GM12878 (cell line): ENCODE measurements around the gene STK17A. TPM values are rescaled to one million over a fixed set of nuclear protein-coding genes. Genes with fewer than 3 reads are reported as not detected.

Experiments
- ATAC-seq: fragments of 200-7000 bp; cut with Tn5 transposase; 3 replicates; pipeline ENCODE4 v1.9.1; 2020; ENCODE audit warnings: mild to moderate bottlenecking, moderate library complexity
- BruUV-seq: library from RNA; stranded (reverse); fragments of 400-500 nt; replicated peaks from 2 replicates; lab custom pipeline; 2021; lab: Mats Ljungman, UMichigan
- CTCF ChIA-PET: fragments of 300-600 bp; sonication (Branson Sonifier 250); formaldehyde crosslinking; extraction: SDS; loops from one replicate; lab custom pipeline; 2021; ENCODE audit warnings: inconsistent platforms; lab: Yijun Ruan, JAX
- POLR2A ChIA-PET: fragments of 350-600 bp; formaldehyde crosslinking; extraction: SDS; loops from one replicate; lab custom pipeline; 2021; ENCODE audit warnings: inconsistent platforms; lab: Charles Lee
- RAD21 ChIA-PET: fragments of 300-600 bp; sonication (Branson Sonifier 250); formaldehyde crosslinking; loops from one replicate; lab custom pipeline; 2023; ENCODE audit warnings: antibody characterized with exemption; ENCODE audit not compliant: unreplicated experiment; lab: Charles Lee
- SMC1A ChIA-PET: fragments of 300-600 bp; sonication (Branson Sonifier 250); formaldehyde crosslinking; loops from one replicate; lab custom pipeline; 2023; ENCODE audit not compliant: unreplicated experiment, uncharacterized antibody; lab: Charles Lee
- DNase-seq: peaks from one replicate; pipeline ENCODE4 v3.0.0-alpha.2; 2011; ENCODE audit warnings: low read depth, low spot score
- FAIRE-seq: peaks from 3 replicates; lab custom pipeline; 2011; peaks lifted over from hg19 to GRCh38; lab: Jason Lieb, UNC
- H2AFZ ChIP-seq: 2 replicates; pipeline ENCODE4 v1.6.0; 2011; ENCODE audit warnings: low read depth, low read length, control low read depth; ENCODE audit not compliant: control insufficient read depth
- H3K27ac ChIP-seq: 2 replicates; pipeline ENCODE4 v1.5.1; 2011; ENCODE audit warnings: control low read depth; ENCODE audit not compliant: control insufficient read depth, insufficient read depth
- H3K27me3 ChIP-seq, 2 experiments: replicated peaks in 1 of 2; 2 replicates each; pipeline versions ENCODE4 v1.6.0 to v1.6.1; 2011; ENCODE audit warnings: low read length in 1 of 2; ENCODE audit not compliant: control insufficient read depth in 2 of 2, insufficient read depth in 2 of 2
- H3K36me3 ChIP-seq, 2 experiments: 2 replicates each; pipeline ENCODE4 v1.5.1; 2011; ENCODE audit warnings: low read length in 1 of 2; ENCODE audit not compliant: control insufficient read depth in 2 of 2, insufficient read depth in 2 of 2
- H3K4me1 ChIP-seq: 2 replicates; pipeline ENCODE4 v1.6.1; 2011; ENCODE audit warnings: mild to moderate bottlenecking, low read length, moderate library complexity, mixed read lengths; ENCODE audit not compliant: control insufficient read depth, insufficient read depth
- H3K4me2 ChIP-seq: 2 replicates; pipeline ENCODE4 v1.6.0; 2011; ENCODE audit warnings: control low read depth; ENCODE audit not compliant: control insufficient read depth, insufficient read depth
- H3K4me3 ChIP-seq: fragments of 200-600 bp; sonication (generic); 2 replicates; pipeline ENCODE4 v1.5.1; 2016
- H3K79me2 ChIP-seq: 2 replicates; pipeline ENCODE4 v1.6.0; 2011; ENCODE audit warnings: low read length; ENCODE audit not compliant: control insufficient read depth, insufficient read depth
- H3K9ac ChIP-seq: 2 replicates; pipeline ENCODE4 v1.8.0; 2011; ENCODE audit warnings: low read length, control low read depth, mixed read lengths; ENCODE audit not compliant: control insufficient read depth, insufficient read depth
- H3K9me3 ChIP-seq: replicated peaks from 3 replicates; pipeline ENCODE4 v1.5.1; 2011; ENCODE audit warnings: mild to moderate bottlenecking, low read length; ENCODE audit not compliant: control insufficient read depth, insufficient read depth
- H4K20me1 ChIP-seq: 2 replicates; pipeline ENCODE4 v1.6.0; 2011; ENCODE audit not compliant: control insufficient read depth, insufficient read depth
- BACH1 ChIP-seq: fragments of 450-650 bp; IDR thresholded peaks from 2 replicates; pipeline ENCODE4 v1.6.1; 2017; ENCODE audit warnings: mild to moderate bottlenecking, borderline replicate concordance
- BMI1 ChIP-seq: fragments of 450-650 bp; IDR thresholded peaks from 2 replicates; pipeline ENCODE4 v1.6.1; 2016; ENCODE audit warnings: mild to moderate bottlenecking, moderate library complexity, borderline replicate concordance
- BRCA1 ChIP-seq: IDR thresholded peaks from 2 replicates; pipeline ENCODE4 v1.6.1; 2011; ENCODE audit warnings: low read depth, low read length, improper control_type of control experiment
- CBX5 ChIP-seq: sonication (generic); IDR thresholded peaks from 2 replicates; pipeline ENCODE4 v1.6.1; 2016; ENCODE audit warnings: low read depth, moderate library complexity, mild to moderate bottlenecking, inconsistent platforms
- ELK1 ChIP-seq: IDR thresholded peaks from 2 replicates; pipeline ENCODE4 v1.6.1; 2012; ENCODE audit warnings: low read depth, low read length, improper control_type of control experiment
- FOS ChIP-seq: IDR thresholded peaks from 3 replicates; pipeline ENCODE4 v1.6.1; 2011; ENCODE audit warnings: borderline replicate concordance; ENCODE audit not compliant: insufficient read length; ENCODE audit errors: extremely low read depth
- HDAC2 ChIP-seq: fragments of 200-600 bp; sonication (generic); IDR thresholded peaks from 2 replicates; pipeline ENCODE4 v1.6.1; 2017
- IKZF1 ChIP-seq: fragments of 450-650 bp; conservative IDR thresholded peaks from 2 replicates; pipeline ENCODE4 v1.6.1; 2017; ENCODE audit warnings: antibody characterized with exemption, mild to moderate bottlenecking
- IRF4 ChIP-seq: IDR thresholded peaks from 2 replicates; pipeline ENCODE4 v1.6.1; 2011; ENCODE audit warnings: low read depth, low read length
- MYB ChIP-seq: fragments of 150-350 bp; IDR thresholded peaks from 2 replicates; pipeline ENCODE4 v1.6.1; 2014; ENCODE audit warnings: mild to moderate bottlenecking, low read depth, low read length, borderline replicate concordance
- PRDM15 ChIP-seq: fragments of 450-650 bp; formaldehyde crosslinking; IDR thresholded peaks from 2 replicates; pipeline ENCODE4 v1.4.0; 2020; ENCODE audit warnings: mild to moderate bottlenecking, moderate library complexity
- SMARCA5 ChIP-seq: fragments of 450-650 bp; IDR thresholded peaks from 2 replicates; pipeline ENCODE4 v1.6.1; 2017; ENCODE audit warnings: mild to moderate bottlenecking
- SP1 ChIP-seq: IDR thresholded peaks from one replicate; pipeline ENCODE4 v1.6.1; 2011; ENCODE audit warnings: low read depth, low read length
- TCF3 ChIP-seq: IDR thresholded peaks from 2 replicates; pipeline ENCODE4 v1.6.1; 2012; ENCODE audit warnings: low read depth, mild to moderate bottlenecking, low read length, borderline replicate concordance; ENCODE audit not compliant: insufficient read depth
- ZNF217 ChIP-seq: fragments of 450-650 bp; IDR thresholded peaks from 2 replicates; pipeline ENCODE4 v1.6.1; 2017; ENCODE audit warnings: antibody characterized with exemption, mild to moderate bottlenecking
- WGBS: methylation state at CpG from one replicate; pipeline ENCODE4 v1.1.6; 2016; ENCODE audit warnings: low lambda C conversion rate; ENCODE audit not compliant: insufficient replicate concordance, insufficient coverage; ENCODE audit errors: missing lambda C conversion rate; 5-methylcytosine and 5-hydroxymethylcytosine counted together
- in situ Hi-C: fragments of 300-500 bp; cut with MboI; formaldehyde crosslinking; loops from 9 replicates; pipeline ENCODE4 v1.14.3; 2018; ENCODE audit warnings: mixed read lengths
- intact Hi-C: fragments of 100-400 bp; cut with micrococcal nuclease; formaldehyde crosslinking; loops from one replicate; pipeline ENCODE4 v1.14.2; 2022; ENCODE audit not compliant: unreplicated experiment
- polyA plus RNA-seq, 11 experiments: library from polyadenylated mRNA; depleted of rRNA in 4 of 11; unstranded in 6 of 11; stranded (reverse) in 5 of 11; fragments of >200 nt; fragmentation: Nextera tagmentation in 4 of 11; fragmentation: Illumina TruSeq in 1 of 11; extraction: Ambion mirVana in 4 of 11; extraction: Trizol in 1 of 11; gene quantifications; 1 replicate in 1 of 11; 2 replicates in 10 of 11; pipeline versions ENCODE4 v1.2.1 to v1.2.3, GENCODE V29; 2011 to 2016; ENCODE audit warnings: inconsistent platforms in 2 of 11, missing spikeins in 2 of 11, low read depth in 1 of 11
- total RNA-seq, 4 experiments: library from RNA; depleted of rRNA in 3 of 4; stranded (reverse); fragments of >200 nt in 3 of 4; fragmentation: Illumina TruSeq in 1 of 4; extraction: Trizol in 1 of 4; gene quantifications; 2 replicates each; pipeline versions ENCODE4 v1.2.1 to v1.2.3, GENCODE V29; 2013 to 2021
- TF ChIP-seq, protein P1 (sequence below): fragments of 450-650 bp; IDR thresholded peaks from 2 replicates; pipeline ENCODE4 v1.6.1; 2017; ENCODE audit warnings: mild to moderate bottlenecking, low read depth, inconsistent platforms; ENCODE audit not compliant: poor library complexity, severe bottlenecking

STK17A gene
- total and polyA plus RNA-seq, 10 of the 15 experiments (the other 5 are each of a cell fraction or from before 2014, with no cell fraction given), result 18.5 to 91.6 (median 70.8) TPM

- H3K36me3 ChIP-seq, result peaks cover 4 to 33% of the 10 kb centered on the region in 2 experiments
- intact Hi-C loops, result loop anchor here (2.0 kb wide), 1 partner anchor 37 kb away; no protein-coding TSS in a partner anchor
- DNase-seq (no peak), FAIRE-seq (no peak), ATAC-seq (no peak)
- WGBS, result 21% methylated on average over 2 of the region's 2 CpGs
- ChIA-PET RAD21 (no interaction called here), POLR2A (no interaction called here), SMC1A (interaction anchor here (1.0 to 1.4 kb wide), 3 partner anchors 26 to 77 kb away, joined by 3 to 8 read pairs (median 4); no protein-coding TSS in a partner anchor), CTCF (interaction anchor here (1.2 kb wide), 1 partner anchor 42 kb away, joined by 7 read pairs; the partner anchor contains the start of gene STK17A)
- TF ChIP-seq PRDM15 (CRISPR knock-in tag), result no peak
- no peak for TF ChIP-seq MYB
- no peak for TF ChIP-seq BRCA1
- no peak for TF ChIP-seq FOS
- TF ChIP-seq TCF3, result no peak
- TF ChIP-seq ZNF217, result no peak
- no peak for TF ChIP-seq ELK1
- TF ChIP-seq SMARCA5, result no peak
- TF ChIP-seq, protein P1, sequence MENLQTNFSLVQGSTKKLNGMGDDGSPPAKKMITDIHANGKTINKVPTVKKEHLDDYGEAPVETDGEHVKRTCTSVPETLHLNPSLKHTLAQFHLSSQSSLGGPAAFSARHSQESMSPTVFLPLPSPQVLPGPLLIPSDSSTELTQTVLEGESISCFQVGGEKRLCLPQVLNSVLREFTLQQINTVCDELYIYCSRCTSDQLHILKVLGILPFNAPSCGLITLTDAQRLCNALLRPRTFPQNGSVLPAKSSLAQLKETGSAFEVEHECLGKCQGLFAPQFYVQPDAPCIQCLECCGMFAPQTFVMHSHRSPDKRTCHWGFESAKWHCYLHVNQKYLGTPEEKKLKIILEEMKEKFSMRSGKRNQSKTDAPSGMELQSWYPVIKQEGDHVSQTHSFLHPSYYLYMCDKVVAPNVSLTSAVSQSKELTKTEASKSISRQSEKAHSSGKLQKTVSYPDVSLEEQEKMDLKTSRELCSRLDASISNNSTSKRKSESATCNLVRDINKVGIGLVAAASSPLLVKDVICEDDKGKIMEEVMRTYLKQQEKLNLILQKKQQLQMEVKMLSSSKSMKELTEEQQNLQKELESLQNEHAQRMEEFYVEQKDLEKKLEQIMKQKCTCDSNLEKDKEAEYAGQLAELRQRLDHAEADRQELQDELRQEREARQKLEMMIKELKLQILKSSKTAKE, result no peak
- TF ChIP-seq CBX5, result no peak
- TF ChIP-seq BMI1, result no peak
- no peak for TF ChIP-seq IKZF1
- TF ChIP-seq SP1, result no peak
- TF ChIP-seq BACH1, result no peak
- TF ChIP-seq IRF4, result no peak
- TF ChIP-seq HDAC2, result no peak
- H3K4me1 ChIP-seq, result peaks cover 28% of the 10 kb centered on the region
- H3K4me3 ChIP-seq, result no peak overlapping the region
- no peaks in the 10 kb centered on the region for H3K9me3 ChIP-seq
- no TSS peak for BruUV-seq
- H3K9ac ChIP-seq, result no peak overlapping the region
- H4K20me1 ChIP-seq, result no peaks in the 10 kb centered on the region; the same call in 1 of the 2 replicates
- H2AFZ ChIP-seq, result no peak overlapping the region
- peaks cover 58% of the 10 kb centered on the region for H3K79me2 ChIP-seq
- in situ Hi-C loops, result no loop called here
- no peak overlapping the region for H3K4me2 ChIP-seq
- H3K27me3 ChIP-seq, result no peaks in the 10 kb centered on the region
- no peak overlapping the region for H3K27ac ChIP-seq
Measured at GRCh38 chr7:43624156-43624555, 41.2 kb downstream of the STK17A start.
